Ishikawa (cell line): ENCODE results near the gene WDR11.

Experiments used
- CEBPB ChIP-seq: IDR thresholded peaks from 2 replicates; pipeline ENCODE4 v1.6.1; 2012
- EP300 ChIP-seq: IDR thresholded peaks from 2 replicates; pipeline ENCODE4 v1.6.1; 2012; ENCODE audit warnings: borderline replicate concordance
- FOXM1 ChIP-seq: IDR thresholded peaks from 2 replicates; pipeline ENCODE4 v1.6.1; 2012; ENCODE audit warnings: low read depth, borderline replicate concordance
- NFIC ChIP-seq: IDR thresholded peaks from 2 replicates; pipeline ENCODE4 v1.6.1; 2012
- TAF1 ChIP-seq: IDR thresholded peaks from 2 replicates; pipeline ENCODE4 v1.6.1; 2012; ENCODE audit warnings: low read depth, mild to moderate bottlenecking
- TCF12 ChIP-seq: IDR thresholded peaks from 2 replicates; pipeline ENCODE4 v1.6.1; 2012; ENCODE audit warnings: low read depth
- TEAD4 ChIP-seq: IDR thresholded peaks from 2 replicates; pipeline ENCODE4 v1.6.1; 2012
- YY1 ChIP-seq: IDR thresholded peaks from 2 replicates; pipeline ENCODE4 v1.6.1; 2012; ENCODE audit warnings: low read depth
- ZBTB7A ChIP-seq: IDR thresholded peaks from 2 replicates; pipeline ENCODE4 v1.6.1; 2012; ENCODE audit warnings: low read depth
- TF ChIP-seq, protein P1 (sequence below): IDR thresholded peaks from 2 replicates; pipeline ENCODE4 v1.6.1; 2012; ENCODE audit warnings: low read depth, mild to moderate bottlenecking
- TF ChIP-seq, protein P2 (sequence below): IDR thresholded peaks from 2 replicates; pipeline ENCODE4 v1.6.1; 2012
- TF ChIP-seq, protein P3 (sequence below): IDR thresholded peaks from 2 replicates; pipeline ENCODE4 v1.6.1; 2012

- TF ChIP-seq TAF1 (no peak), FOXM1 (no peak), YY1 (no peak), TEAD4 (no peak), EP300 (no peak), NFIC (no peak), ZBTB7A (no peak), TCF12 (no peak), CEBPB (no peak)
- TF ChIP-seq, protein P1, sequence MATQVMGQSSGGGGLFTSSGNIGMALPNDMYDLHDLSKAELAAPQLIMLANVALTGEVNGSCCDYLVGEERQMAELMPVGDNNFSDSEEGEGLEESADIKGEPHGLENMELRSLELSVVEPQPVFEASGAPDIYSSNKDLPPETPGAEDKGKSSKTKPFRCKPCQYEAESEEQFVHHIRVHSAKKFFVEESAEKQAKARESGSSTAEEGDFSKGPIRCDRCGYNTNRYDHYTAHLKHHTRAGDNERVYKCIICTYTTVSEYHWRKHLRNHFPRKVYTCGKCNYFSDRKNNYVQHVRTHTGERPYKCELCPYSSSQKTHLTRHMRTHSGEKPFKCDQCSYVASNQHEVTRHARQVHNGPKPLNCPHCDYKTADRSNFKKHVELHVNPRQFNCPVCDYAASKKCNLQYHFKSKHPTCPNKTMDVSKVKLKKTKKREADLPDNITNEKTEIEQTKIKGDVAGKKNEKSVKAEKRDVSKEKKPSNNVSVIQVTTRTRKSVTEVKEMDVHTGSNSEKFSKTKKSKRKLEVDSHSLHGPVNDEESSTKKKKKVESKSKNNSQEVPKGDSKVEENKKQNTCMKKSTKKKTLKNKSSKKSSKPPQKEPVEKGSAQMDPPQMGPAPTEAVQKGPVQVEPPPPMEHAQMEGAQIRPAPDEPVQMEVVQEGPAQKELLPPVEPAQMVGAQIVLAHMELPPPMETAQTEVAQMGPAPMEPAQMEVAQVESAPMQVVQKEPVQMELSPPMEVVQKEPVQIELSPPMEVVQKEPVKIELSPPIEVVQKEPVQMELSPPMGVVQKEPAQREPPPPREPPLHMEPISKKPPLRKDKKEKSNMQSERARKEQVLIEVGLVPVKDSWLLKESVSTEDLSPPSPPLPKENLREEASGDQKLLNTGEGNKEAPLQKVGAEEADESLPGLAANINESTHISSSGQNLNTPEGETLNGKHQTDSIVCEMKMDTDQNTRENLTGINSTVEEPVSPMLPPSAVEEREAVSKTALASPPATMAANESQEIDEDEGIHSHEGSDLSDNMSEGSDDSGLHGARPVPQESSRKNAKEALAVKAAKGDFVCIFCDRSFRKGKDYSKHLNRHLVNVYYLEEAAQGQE: no peak
- TF ChIP-seq, protein P2, sequence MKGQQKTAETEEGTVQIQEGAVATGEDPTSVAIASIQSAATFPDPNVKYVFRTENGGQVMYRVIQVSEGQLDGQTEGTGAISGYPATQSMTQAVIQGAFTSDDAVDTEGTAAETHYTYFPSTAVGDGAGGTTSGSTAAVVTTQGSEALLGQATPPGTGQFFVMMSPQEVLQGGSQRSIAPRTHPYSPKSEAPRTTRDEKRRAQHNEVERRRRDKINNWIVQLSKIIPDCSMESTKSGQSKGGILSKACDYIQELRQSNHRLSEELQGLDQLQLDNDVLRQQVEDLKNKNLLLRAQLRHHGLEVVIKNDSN: no peak
- TF ChIP-seq, protein P3, sequence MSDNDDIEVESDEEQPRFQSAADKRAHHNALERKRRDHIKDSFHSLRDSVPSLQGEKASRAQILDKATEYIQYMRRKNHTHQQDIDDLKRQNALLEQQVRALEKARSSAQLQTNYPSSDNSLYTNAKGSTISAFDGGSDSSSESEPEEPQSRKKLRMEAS: no peak
Measured at GRCh38 chr10:120951288-120951687, 100.1 kb downstream of the WDR11 start.
